HFF-Myc (cell line): ENCODE measurements around the gene TSPYL6.

Experiments
- DNase-seq: peaks from one replicate; pipeline ENCODE4 v3.0.0-alpha.2; 2011; ENCODE audit warnings: low read depth; ENCODE audit errors: extremely low read depth
- H3K4me3 ChIP-seq: replicated peaks from 2 replicates; pipeline ENCODE4 v1.5.1; 2011; ENCODE audit warnings: low read depth, mild to moderate bottlenecking, control low read depth, low read length
- CTCF ChIP-seq: IDR thresholded peaks from 2 replicates; pipeline ENCODE4 v1.5.1; 2012; ENCODE audit warnings: mild to moderate bottlenecking, low read depth, low read length, control low read depth; ENCODE audit errors: missing control alignments

TSPYL6 gene

DNA sequence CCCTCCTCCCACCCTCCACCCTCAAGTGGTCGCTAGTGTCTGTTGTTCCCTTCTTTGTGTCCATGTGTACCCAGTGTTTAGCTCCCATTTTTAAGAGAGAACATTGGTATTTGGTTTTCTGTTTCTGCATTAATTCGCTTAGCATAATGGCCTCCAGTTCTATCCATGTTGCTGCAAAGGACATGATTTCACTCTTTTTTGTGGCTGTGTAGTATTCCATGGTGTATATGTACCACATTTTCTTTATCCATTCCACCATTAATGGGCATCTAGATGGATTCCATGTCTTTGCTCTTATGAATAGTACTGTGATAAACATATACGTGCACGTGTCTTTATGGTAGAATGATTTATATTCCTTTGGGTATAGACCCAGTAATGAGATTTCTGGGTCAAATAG lies 42.9 kb downstream of the TSPYL6 start:
- no peak overlapping the region for H3K4me3 ChIP-seq
- no peak for TF ChIP-seq CTCF
- DNase-seq, result no peak

DNA sequence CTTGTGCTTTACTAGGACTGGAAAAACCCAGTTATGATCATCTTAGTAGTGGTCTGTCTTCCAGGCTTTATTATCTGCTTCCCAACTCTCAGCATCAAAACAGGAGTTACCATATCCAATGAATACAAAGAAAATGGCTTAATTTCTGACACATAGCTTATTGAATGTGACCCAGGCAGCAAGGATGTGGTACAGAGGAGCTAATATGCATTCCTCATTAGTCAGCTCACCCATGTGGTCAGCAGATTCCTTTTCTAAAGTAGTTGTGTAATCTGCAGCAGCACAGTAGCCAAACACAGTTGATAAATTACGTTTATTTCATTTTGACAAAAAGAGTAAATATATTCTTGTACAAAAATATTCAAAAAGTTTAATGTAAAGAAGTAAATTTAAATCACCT lies 43.6 kb downstream of the TSPYL6 start:
- no peak overlapping the region for H3K4me3 ChIP-seq
- DNase-seq, result peak; percentile 87
- no peak for TF ChIP-seq CTCF

GRCh38 chr2:54209379-54209778 lies 46.6 kb downstream of the TSPYL6 start:
- no peak overlapping the region for H3K4me3 ChIP-seq
- DNase-seq, result no peak
- no peak for TF ChIP-seq CTCF

DNA sequence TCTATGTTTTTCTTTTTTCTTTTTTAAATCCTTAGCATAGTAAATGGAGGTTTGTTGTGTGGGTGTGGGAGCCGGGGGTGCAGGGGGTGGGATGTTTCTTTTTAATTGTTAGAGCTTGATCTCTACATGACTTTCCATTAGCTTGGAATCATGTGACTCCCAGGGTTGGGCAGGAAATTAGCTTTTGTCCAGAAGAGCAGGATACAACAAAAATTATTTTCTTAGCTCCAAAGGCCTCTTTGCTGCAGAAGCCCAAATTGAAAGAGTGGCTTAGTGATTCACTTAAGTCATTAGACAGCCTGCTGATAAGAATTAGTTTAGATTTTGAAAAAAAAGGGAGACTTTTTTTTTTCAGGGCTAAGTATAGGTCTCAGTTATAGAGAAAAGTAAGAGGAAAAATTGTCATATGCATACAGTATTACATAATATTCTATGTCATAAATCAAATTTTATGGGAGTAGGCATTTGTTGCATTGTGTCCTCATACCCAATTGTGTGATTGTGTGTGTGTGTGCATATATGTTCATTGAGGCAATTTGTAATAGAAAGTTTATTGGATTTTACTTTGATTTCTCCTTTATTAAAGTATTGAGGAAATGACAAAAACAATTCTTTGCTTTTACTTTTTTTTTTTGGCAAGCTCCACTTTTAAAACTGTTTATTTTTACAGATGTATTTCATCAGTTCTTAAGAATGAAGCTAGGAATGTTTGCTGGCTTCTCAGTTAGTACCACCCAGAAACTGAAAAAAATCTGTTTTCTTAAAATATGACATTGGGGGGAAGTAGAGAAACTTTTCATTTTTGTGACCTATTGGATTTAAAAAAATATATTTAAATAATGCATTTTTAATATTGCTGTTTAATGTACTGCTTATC lies 47.4 kb downstream of the TSPYL6 start:
- no peak for DNase-seq
- H3K4me3 ChIP-seq, result no peak overlapping the region
- no peak for TF ChIP-seq CTCF

GRCh38 chr2:54207666-54208195 lies 48.3 kb downstream of the TSPYL6 start:
- H3K4me3 ChIP-seq, result no peak overlapping the region
- DNase-seq, result no peak
- no peak for TF ChIP-seq CTCF

GRCh38 chr2:54206596-54206995 lies 49.4 kb downstream of the TSPYL6 start:
- TF ChIP-seq CTCF, result peak; percentile 32
- H3K4me3 ChIP-seq, result no peak overlapping the region
- no peak for DNase-seq

- H3K4me3 ChIP-seq, result no peak overlapping the region
- DNase-seq, result no peak
- no peak for TF ChIP-seq CTCF
Observed at GRCh38 chr2:54204476-54204875, 51.6 kb downstream of the TSPYL6 start.
